RWPE2 (cell line): ENCODE measurements around the gene LAMC3.

ENCODE experiments used
- ATAC-seq: fragments of 200-7000 bp; cut with Tn5 transposase; 3 replicates; pipeline ENCODE4 v1.9.1; 2021; ENCODE audit warnings: low read depth
- DNase-seq: peaks from one replicate; pipeline ENCODE4 v3.0.0-alpha.2; 2020; ENCODE audit warnings: low spot score
- H3K27ac ChIP-seq: fragments of 450-650 bp; 2 replicates; pipeline ENCODE4 v1.5.1; 2017; ENCODE audit warnings: mild to moderate bottlenecking; ENCODE audit not compliant: poor library complexity, severe bottlenecking
- H3K27me3 ChIP-seq: fragments of 250-450 bp; sonication (Bioruptor Pico); 2 replicates; pipeline ENCODE4 v1.5.1; 2021; ENCODE audit warnings: mild to moderate bottlenecking, moderate library complexity; ENCODE audit not compliant: insufficient read depth, poor library complexity, severe bottlenecking
- H3K36me3 ChIP-seq: fragments of 250-450 bp; sonication (Bioruptor Pico); 2 replicates; pipeline ENCODE4 v1.5.1; 2020; ENCODE audit warnings: low read depth, mild to moderate bottlenecking, moderate library complexity
- H3K4me1 ChIP-seq: fragments of 250-450 bp; sonication (Bioruptor Pico); 2 replicates; pipeline ENCODE4 v1.5.1; 2021; ENCODE audit warnings: mild to moderate bottlenecking, moderate library complexity; ENCODE audit not compliant: insufficient read depth, poor library complexity, severe bottlenecking
- H3K4me3 ChIP-seq: fragments of 250-450 bp; sonication (Bioruptor Pico); 2 replicates; pipeline ENCODE4 v1.5.1; 2021; ENCODE audit warnings: mild to moderate bottlenecking, moderate library complexity; ENCODE audit not compliant: severe bottlenecking
- H3K9me3 ChIP-seq: fragments of 250-450 bp; sonication (Bioruptor Pico); 2 replicates; pipeline ENCODE4 v1.5.1; 2021; ENCODE audit warnings: mild to moderate bottlenecking, moderate library complexity; ENCODE audit not compliant: severe bottlenecking
- CTCF ChIP-seq: fragments of 450-650 bp; IDR thresholded peaks from one replicate; pipeline ENCODE4 v1.5.1; 2017; ENCODE audit warnings: mild to moderate bottlenecking, moderate library complexity; ENCODE audit not compliant: poor library complexity, severe bottlenecking

Gene LAMC3

GRCh38 chr9:130970855-130971254 is 38.1 kb upstream of the LAMC3 start:
- Histone ChIP-seq H3K4me1 (no peaks in the 10 kb centered on the region), H3K4me3 (no peak overlapping the region), H3K36me3 (no peaks in the 10 kb centered on the region), H3K27ac (no peak overlapping the region), H3K9me3 (peaks cover 3% of the 10 kb centered on the region), H3K27me3 (peaks cover 11% of the 10 kb centered on the region)
- no peak for TF ChIP-seq CTCF
- no peak for ATAC-seq
- DNase-seq: no peak

- DNase-seq (no peak), ATAC-seq (no peak)
- no peak overlapping the region for H3K4me3 ChIP-seq
- H3K27ac ChIP-seq: no peak overlapping the region
- peaks cover 11% of the 10 kb centered on the region for H3K27me3 ChIP-seq
- TF ChIP-seq CTCF: no peak
- H3K36me3 ChIP-seq: no peaks in the 10 kb centered on the region
- H3K4me1 ChIP-seq: no peaks in the 10 kb centered on the region
- peaks cover 3% of the 10 kb centered on the region for H3K9me3 ChIP-seq
Measured at GRCh38 chr9:130971294-130971849, 37.6 kb upstream of the LAMC3 start.

- Histone ChIP-seq H3K4me3 (no peak overlapping the region), H3K4me1 (no peaks in the 10 kb centered on the region), H3K27ac (no peak overlapping the region), H3K27me3 (peaks cover 11% of the 10 kb centered on the region), H3K9me3 (peaks cover 3% of the 10 kb centered on the region), H3K36me3 (no peaks in the 10 kb centered on the region)
- peak; percentile 25; the same call in 1 of the 3 replicates for ATAC-seq
- DNase-seq: no peak
- no peak for TF ChIP-seq CTCF
Measured at GRCh38 chr9:130972277-130972956, 36.6 kb upstream of the LAMC3 start.

- Histone ChIP-seq H3K4me3 (no peak overlapping the region), H3K27me3 (peaks cover 11% of the 10 kb centered on the region), H3K36me3 (no peaks in the 10 kb centered on the region), H3K27ac (no peak overlapping the region), H3K9me3 (peaks cover 3% of the 10 kb centered on the region), H3K4me1 (no peaks in the 10 kb centered on the region)
- peak; percentile 19; the same call in 2 of the 3 replicates for ATAC-seq
- peak; percentile 59 for DNase-seq
- no peak for TF ChIP-seq CTCF
Measured at GRCh38 chr9:130972957-130973685, 35.9 kb upstream of the LAMC3 start.
